GM19193 (cell line): ENCODE measurements around the gene AGPAT4.

ENCODE experiments used
- POLR2A ChIP-seq: IDR thresholded peaks from 4 replicates; pipeline ENCODE4 v1.6.1; 2011; ENCODE audit not compliant: insufficient read depth, insufficient read length; ENCODE audit errors: extremely low read depth

The AGPAT4 gene

DNA sequence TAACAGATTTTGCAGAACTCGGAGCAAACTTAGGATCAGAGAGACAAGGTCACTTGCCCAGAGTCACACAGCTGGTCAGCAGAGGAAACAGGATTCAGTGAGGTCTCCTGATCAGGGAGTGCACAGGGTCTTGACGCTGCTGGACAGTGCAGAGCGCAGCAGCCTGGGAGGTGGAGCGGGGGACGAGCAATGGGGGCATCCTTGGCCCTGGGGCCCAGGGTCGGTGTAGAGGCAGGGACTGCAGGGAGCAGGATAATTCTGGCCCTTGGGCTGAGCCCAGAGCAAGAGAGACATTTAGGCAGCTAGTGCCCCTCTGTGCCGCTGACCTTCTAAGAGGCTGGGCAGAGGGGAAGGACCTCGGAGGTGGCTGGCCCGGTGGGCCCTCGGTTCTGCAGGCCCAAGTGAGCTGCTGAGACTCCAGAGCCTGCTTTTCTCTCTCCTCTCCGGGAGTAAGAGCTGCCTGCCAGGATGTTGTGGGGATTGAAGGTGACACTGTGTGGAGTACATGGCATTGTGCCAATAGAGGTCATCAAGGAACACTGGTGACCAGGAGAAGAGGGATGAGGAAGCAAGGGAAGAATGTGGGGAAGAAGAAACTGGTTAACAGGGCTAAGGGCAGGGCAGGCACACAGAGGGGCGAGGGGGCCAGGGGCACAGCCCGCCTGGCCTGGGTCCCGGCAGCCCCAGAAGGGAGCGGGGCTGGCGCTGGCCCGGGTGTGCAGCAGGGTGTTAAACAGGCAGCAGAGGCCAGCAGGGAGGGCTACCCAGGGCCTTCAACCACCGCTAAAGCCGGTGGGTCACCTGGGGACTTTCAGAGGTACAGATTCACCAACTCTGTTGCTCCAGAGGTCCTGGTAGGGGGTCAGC, 122.0 kb downstream of the AGPAT4 start:
- TF ChIP-seq POLR2A, result no peak

DNA sequence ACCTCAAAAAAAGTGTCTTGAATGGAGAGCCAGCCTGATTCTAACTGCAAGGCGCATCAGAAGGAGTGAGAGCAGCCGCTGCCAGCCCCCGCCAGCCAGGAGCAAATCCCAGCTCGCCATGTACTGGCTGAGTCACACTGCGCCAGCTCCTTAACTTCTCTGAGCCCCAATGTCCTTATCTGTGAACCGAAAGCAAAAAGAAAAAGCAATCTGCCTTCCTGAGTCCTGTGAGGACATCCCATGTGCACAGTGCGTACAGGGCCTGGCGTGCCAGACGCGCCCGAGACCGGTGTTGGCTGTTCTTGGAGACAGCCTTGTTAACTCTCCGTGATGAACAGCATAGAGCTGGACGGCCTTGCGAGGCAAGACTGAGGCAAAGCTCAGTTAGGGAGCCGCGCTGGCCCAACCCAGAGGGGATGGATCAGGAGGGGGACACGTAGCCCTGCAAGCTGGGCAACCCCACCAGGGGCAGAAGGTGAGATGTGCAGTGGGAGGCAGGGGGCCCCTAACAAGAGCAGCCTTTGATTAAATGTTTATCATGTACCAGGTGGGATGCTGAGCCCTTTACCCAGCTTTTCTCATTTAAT, 122.7 kb downstream of the AGPAT4 start:
- no peak for TF ChIP-seq POLR2A

DNA sequence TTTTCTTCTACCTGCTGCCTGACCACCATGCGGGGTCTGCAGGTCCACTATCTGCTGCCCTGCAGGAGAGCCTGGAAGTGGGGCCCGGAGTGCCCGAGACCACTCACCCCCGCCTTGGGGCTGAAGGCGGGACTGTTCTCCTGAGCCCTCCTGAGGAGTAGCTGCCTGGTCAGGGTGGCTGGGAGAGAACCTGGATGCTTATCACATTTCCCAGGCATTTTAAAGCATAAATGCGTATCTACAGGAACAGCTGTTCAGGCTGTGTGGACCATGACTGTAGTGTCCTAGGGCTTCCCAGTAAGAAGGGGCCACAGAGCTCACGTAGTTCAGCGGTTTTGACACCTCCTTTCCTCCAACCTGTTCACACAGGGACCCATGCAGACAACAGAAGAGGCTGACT, 123.3 kb downstream of the AGPAT4 start:
- TF ChIP-seq POLR2A, result no peak

DNA sequence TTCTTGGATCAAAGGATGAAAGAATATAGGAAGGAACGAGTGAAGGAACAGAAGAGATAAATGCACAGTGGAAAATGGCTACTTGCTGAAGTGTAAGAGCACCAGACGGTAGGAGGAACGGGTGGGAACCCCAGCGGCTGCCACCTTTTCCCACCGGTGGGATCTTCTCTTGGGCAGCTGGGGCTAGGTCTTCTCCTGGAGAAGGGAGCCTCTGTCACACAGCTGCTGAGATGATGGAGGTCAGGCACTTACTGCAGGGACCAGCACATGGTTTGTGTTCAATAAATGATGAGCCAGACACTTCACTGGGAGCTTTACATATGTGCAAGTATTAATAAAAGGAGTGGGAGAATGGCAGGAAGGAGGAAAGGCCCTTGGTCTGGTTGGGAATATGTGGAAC, 123.7 kb downstream of the AGPAT4 start:
- no peak for TF ChIP-seq POLR2A

DNA sequence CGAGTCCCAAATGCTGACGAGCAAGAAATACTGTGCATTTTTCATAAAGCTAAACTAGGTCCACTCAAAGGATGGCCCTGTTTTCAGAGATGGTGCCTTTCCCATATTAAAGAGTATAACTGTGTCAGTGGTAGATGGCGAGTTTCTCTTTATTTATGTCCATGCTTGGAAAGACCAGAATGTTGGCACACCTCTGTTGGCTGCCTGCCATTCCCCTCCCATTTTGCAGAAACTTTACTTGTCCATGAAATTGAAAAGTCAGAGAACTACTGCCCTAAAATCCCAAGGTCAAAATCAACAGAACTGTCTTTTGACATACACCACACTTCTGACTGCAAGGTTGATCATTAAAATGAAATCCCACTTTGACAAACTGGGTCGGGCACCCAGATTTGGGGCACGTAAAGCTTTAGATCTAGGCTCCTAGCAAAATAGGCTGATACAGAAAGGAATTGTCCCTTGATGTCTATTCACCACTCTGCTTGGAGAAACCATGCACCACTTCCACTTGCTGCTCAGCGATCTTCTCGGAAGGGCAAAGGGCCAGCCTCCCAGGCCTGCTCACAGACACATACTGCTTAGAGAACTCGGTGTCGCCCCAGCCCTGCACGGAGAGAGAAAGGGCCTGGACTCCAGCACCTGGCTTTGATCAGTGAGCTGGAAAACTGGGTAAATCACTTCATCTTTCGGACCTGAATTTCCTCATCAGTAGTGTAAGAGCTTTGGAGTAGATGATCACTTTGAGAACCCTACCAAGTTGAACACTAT, 130.0 kb downstream of the AGPAT4 start:
- no peak for TF ChIP-seq POLR2A

DNA sequence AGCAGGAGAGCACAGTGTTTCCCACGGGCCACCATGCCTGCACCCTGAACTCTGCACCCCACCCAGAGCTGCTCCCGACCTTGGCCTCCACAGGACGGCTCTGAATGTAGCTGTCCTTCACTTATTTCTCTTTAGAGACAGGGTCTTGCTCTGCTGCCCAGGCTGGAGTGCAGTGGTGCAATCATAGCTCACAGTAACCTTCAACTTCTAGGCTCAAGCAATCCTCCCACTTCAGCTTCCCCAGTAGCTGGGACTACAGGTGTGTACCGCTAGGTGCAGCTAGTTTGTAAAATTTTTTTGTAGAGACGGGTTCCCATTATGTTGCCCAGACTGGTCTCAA, 130.9 kb downstream of the AGPAT4 start:
- no peak for TF ChIP-seq POLR2A

DNA sequence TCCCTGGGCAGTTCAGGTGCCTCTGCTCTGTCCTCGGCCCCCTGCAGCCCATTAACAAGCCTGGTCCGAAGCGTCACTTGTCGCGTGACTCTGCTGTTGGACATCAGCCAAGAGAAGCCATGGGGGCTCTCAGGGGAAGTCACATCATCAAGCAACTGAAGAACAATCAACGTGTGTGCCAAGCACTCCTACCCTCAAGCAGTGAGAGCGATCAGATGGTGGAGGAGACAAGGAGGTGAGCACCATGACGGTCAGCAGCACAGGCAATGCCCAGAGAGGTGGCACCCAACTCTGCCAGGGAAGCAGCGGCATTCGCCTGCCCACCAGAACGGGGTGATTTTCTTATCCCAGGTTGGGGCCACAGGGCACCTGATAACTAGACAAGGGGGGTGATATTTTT, 132.7 kb downstream of the AGPAT4 start:
- TF ChIP-seq POLR2A, result no peak

DNA sequence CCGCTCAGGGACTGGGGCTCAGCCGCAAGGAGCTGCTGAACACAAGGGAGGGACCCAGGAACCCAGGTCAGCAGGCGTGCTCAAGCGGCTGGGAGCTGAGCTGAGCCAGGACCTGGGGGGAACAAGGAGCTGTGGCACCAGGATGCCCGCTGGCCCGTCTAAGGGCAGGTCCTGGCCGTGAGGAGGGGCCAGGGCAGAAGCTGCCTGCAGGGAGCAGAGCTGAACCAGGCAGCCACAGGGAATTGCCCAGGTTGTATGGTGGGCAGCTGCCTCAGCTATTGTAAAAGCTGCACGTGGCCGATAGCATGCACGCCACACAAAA, 133.3 kb downstream of the AGPAT4 start:
- no peak for TF ChIP-seq POLR2A

DNA sequence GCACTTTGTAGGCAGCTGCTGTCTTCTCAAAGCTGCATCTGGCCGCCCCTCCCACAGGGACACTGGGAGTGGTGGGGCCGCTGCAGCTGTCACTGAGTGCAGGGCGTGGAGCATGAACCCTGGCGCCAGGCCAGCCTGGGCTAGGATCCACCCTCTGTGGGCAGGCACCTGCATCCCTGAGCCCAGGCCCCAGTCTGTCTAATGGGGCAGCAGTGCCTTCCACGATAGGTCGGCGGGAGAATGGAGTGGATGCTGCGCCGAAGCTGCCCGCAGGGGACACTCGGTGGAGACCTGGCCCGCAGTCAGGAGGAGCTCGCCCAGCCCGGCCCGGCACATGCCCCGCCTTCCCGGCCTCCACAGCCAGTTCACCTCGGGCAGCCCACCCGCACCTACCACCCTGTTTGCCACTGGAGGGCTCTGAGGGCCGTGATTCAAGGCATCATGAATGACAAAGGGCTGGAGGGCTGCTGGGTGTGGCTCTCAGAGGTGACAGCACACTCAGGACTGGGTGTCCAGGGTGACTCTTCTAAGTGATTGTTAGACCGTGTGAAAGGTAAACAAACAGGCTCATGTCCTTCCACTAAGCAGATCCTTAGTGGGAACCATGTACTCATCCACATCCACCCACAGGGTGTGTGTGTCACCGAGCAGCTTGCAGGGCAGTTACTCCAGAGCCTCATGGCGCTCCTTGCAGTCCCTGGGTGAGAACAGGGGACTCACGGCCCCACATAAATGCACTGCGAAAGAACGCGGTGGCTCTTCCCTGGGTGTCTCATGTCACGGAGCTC, 133.9 kb downstream of the AGPAT4 start:
- TF ChIP-seq POLR2A, result no peak

DNA sequence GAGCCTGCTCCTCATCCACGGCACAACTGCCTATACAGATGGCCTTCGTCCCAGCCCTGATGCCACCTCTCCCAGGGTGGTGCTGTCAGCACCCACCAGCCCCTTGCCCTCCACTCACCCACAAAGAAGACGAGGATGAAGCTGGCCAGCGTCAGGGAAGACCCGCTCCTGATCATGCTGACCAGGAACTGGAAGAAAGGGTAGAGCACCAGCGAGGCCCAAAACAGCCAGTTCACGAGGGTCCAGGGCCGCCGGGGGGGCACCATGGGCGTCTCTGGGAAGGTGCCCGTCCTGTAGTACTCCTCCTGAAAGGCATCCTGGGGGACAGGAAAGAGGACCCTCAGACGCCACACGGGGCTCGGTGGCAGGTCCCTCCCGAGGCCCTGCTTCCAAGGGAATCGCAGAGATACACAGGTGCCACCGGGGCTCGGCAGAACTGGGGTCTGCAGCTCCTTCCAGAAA, 134.5 kb downstream of the AGPAT4 start:
- TF ChIP-seq POLR2A, result no peak

DNA sequence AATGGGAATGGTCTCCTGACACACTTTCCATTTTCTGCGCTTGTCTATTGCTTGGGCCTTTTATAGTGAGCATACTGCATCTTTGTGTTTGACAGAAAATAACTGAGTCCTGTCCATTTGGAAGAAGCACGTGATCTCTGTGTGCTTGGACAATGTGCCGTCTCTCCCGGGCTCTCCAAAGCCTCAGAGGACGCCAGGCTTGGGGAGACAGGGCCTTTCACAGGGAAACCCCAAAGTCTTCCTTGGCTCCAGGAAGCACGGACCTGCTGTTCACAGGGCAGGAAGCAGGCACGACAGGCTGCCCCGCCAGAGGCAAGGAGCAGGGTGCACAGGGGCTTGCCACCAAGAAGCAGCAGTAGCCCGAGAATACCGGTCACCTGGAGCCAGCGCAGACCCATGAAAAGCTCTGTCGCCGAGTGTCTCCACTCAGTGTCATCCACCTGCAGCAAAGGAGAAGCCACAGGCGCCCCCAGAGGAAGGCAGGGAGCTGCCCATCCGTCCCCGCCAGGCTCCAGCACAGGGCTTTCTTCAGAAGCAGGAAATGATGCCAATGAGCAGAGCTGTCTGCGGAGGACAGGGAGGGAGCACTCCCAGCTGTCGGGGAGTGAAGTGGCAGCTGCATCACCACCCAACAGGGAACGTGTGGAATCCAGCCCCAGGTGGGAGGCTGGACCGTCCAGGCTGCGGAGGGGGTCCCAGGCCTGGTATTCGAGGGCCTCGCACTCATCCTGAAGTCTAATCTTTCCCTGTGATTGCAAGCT, 135.1 kb downstream of the AGPAT4 start:
- TF ChIP-seq POLR2A, result no peak

DNA sequence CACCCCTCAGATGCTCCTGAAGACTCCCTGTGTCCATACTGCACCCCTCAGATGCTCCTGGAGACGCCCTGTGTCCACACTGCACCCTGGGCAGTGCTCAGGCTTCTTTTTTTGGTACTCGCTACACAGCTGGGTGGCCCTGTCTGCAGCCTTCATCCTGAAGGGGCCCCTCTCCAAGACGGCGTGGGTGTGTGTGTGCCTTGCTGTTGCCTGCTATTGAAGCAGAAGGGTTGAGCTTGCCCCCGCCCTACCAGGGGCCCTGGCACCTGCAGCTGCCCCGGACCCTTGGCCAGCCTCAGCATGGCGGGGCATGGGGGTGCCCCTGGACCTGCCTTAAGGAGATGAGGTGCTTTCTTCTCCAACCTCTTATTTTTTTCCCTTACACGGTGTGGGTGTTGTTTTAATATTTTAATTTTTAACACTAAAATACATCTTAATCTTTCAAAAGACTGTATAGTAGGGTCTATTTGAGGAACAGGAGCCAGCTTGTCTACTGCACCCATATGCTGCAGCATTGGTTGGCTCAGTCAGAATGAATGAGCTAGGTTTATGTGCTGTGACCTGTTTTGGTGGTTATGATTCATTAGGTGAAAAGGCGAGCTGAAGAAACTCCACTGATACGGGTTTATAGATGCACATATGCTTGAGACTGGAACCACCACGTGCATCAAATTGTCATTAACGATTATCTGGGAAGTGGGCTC, 135.9 kb downstream of the AGPAT4 start:
- TF ChIP-seq POLR2A, result no peak

DNA sequence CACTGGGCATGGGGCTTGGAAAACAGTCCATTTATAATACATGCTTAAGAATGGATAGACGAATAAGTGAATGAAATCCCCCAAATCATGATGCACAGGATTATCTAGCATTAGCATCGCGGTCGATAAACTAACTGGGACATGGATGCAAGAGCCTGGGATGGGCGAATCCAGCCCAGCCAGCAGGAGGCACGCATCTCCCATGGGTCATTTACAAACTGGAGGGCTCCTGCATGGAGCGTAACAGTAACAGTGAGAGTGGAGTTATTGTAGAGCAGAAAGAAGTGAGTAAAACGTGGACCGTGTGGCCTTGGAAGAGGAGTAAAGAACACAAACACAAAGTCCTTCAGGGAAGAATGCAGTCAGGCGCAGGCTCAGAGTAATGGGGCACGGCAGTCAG, 136.5 kb downstream of the AGPAT4 start:
- TF ChIP-seq POLR2A, result no peak

DNA sequence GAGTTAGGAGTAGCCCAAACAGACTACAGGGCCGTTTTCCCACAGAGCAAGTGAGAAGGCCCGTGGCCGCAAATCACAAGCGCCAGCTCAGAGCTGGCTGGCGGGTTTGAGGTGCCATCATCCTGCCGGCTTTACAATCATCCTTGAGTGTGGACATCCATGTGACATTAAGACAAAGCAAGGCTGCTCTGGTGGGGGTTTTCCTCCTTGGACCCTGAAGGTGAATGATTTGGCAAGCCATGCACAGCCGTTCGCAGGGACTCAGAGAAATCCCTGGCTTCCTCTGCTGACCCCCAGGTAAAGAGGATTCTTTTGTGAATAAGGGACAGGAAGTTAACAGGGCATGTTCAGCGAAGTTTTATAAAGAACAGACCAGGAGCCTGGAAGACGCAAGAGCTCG, 137.2 kb downstream of the AGPAT4 start:
- no peak for TF ChIP-seq POLR2A
